Measurements from ENCODE around the gene ARHGEF26.

DNA sequence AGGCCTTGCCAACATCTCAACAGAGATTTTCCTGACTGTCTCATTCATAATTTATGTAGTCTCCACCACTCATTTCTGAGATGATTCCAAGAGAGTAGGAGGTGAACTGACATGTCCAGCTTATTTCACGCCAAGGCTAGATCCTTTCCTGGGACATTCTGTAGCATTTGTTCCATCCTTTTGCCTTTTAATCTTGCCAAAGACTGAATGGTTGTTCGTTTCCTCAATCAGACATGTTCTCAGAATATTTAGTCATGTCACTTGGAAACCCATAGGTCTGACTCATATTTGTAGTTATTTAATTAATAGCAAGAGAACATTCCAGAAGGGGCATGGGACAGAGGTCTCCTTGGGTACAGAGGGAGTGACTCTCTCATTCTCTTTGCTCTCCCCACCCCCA is 122.2 kb downstream of the ARHGEF26 start:
- TF ChIP-seq, protein P1, sequence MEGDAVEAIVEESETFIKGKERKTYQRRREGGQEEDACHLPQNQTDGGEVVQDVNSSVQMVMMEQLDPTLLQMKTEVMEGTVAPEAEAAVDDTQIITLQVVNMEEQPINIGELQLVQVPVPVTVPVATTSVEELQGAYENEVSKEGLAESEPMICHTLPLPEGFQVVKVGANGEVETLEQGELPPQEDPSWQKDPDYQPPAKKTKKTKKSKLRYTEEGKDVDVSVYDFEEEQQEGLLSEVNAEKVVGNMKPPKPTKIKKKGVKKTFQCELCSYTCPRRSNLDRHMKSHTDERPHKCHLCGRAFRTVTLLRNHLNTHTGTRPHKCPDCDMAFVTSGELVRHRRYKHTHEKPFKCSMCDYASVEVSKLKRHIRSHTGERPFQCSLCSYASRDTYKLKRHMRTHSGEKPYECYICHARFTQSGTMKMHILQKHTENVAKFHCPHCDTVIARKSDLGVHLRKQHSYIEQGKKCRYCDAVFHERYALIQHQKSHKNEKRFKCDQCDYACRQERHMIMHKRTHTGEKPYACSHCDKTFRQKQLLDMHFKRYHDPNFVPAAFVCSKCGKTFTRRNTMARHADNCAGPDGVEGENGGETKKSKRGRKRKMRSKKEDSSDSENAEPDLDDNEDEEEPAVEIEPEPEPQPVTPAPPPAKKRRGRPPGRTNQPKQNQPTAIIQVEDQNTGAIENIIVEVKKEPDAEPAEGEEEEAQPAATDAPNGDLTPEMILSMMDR (IDR thresholded peaks at IDR 0.05), result no peak
- TF ChIP-seq POLR2A (IDR thresholded peaks at IDR 0.05), result no peak
